GM23338 (cell line): ENCODE data around the gene DPY19L3. TPM values are rescaled to one million over a fixed set of nuclear protein-coding genes. Genes with fewer than 3 reads are reported as not detected.

Experiments used
- ATAC-seq: fragments of 200-7000 bp; cut with Tn5 transposase; 3 replicates; pipeline ENCODE4 v1.9.1; 2020
- DNase-seq: peaks from one replicate; pipeline ENCODE4 v3.0.0-alpha.2; 2015; ENCODE audit warnings: low spot score
- H2AFZ ChIP-seq: fragments of 200-600 bp; sonication (generic); 2 replicates; pipeline ENCODE4 v1.8.0; 2016; ENCODE audit warnings: antibody characterized with exemption, mild to moderate bottlenecking, moderate library complexity
- H3F3A ChIP-seq: fragments of 200-600 bp; sonication (generic); replicated peaks from 2 replicates; pipeline ENCODE4 v1.8.0; 2017; ENCODE audit warnings: antibody characterized with exemption, mixed run types, low read depth
- H3K27ac ChIP-seq: fragments of 200-600 bp; sonication (generic); 2 replicates; pipeline ENCODE4 v1.6.1; 2016; ENCODE audit warnings: low read depth
- H3K27me3 ChIP-seq: fragments of 200-600 bp; sonication (generic); 2 replicates; pipeline ENCODE4 v1.8.0; 2016; ENCODE audit warnings: mild to moderate bottlenecking, mixed run types, moderate library complexity; ENCODE audit not compliant: insufficient read depth
- H3K36me3 ChIP-seq: fragments of 200-600 bp; sonication (generic); 2 replicates; pipeline ENCODE4 v1.8.0; 2016; ENCODE audit warnings: mild to moderate bottlenecking; ENCODE audit not compliant: insufficient read depth
- H3K4me1 ChIP-seq: fragments of 200-600 bp; sonication (generic); 2 replicates; pipeline ENCODE4 v1.8.0; 2016; ENCODE audit warnings: mild to moderate bottlenecking, moderate library complexity; ENCODE audit not compliant: insufficient read depth
- H3K4me2 ChIP-seq: fragments of 200-600 bp; sonication (generic); 2 replicates; pipeline ENCODE4 v1.7.1; 2017; ENCODE audit warnings: mixed run types
- H3K4me3 ChIP-seq: fragments of 200-600 bp; sonication (generic); 2 replicates; pipeline ENCODE4 v1.6.1; 2016; ENCODE audit warnings: mixed run types
- H3K79me2 ChIP-seq: fragments of 200-600 bp; sonication (generic); replicated peaks from 2 replicates; pipeline ENCODE4 v1.8.0; 2017; ENCODE audit warnings: mild to moderate bottlenecking; ENCODE audit not compliant: insufficient read depth
- H3K9me2 ChIP-seq: fragments of 200-600 bp; sonication (generic); 2 replicates; pipeline ENCODE4 v1.8.0; 2017; ENCODE audit not compliant: insufficient read depth
- H4K20me1 ChIP-seq: fragments of 200-600 bp; sonication (generic); replicated peaks from 2 replicates; pipeline ENCODE4 v1.8.0; 2017; ENCODE audit warnings: mild to moderate bottlenecking; ENCODE audit not compliant: insufficient read depth
- H3K27ac Mint-ChIP-seq: 2 replicates; pipeline ENCODE4 v1.8.0; 2020; ENCODE audit warnings: inconsistent platforms, mild to moderate bottlenecking, moderate library complexity, mixed read lengths
- H3K27me3 Mint-ChIP-seq: 3 replicates; pipeline ENCODE4 v1.8.0; 2022; ENCODE audit warnings: low read depth, mild to moderate bottlenecking, moderate library complexity, mixed read lengths, inconsistent platforms; ENCODE audit not compliant: insufficient read depth, poor library complexity
- H3K36me3 Mint-ChIP-seq: 3 replicates; pipeline ENCODE4 v1.8.0; 2021; ENCODE audit warnings: low read depth, mild to moderate bottlenecking, inconsistent platforms, moderate library complexity, mixed read lengths
- H3K4me1 Mint-ChIP-seq: 3 replicates; pipeline ENCODE4 v1.8.0; 2020; ENCODE audit warnings: mild to moderate bottlenecking, inconsistent platforms, mixed read lengths
- H3K4me3 Mint-ChIP-seq: 3 replicates; pipeline ENCODE4 v1.8.0; 2021; ENCODE audit warnings: moderate library complexity, mild to moderate bottlenecking, inconsistent platforms, mixed read lengths
- H3K9me3 Mint-ChIP-seq: 3 replicates; pipeline ENCODE4 v1.8.0; 2020; ENCODE audit warnings: moderate library complexity, mild to moderate bottlenecking, inconsistent platforms, mixed read lengths
- CREB1 ChIP-seq: fragments of 250-450 bp; sonication (Bioruptor Pico); IDR thresholded peaks from 2 replicates; pipeline ENCODE4 v1.5.0; 2020; ENCODE audit warnings: low read depth, mild to moderate bottlenecking, moderate library complexity
- CTCF ChIP-seq, 2 experiments: fragments of 200-600 bp in 1 of 2; sonication (generic) in 1 of 2; conservative IDR thresholded peaks; 2 replicates each; pipeline versions ENCODE4 v1.5.1 to v1.6.1; 2016 to 2017; ENCODE audit warnings: antibody characterized with exemption in 2 of 2, low read depth in 2 of 2, mild to moderate bottlenecking in 2 of 2, moderate library complexity in 1 of 2
- ETS1 ChIP-seq: IDR thresholded peaks from 2 replicates; pipeline ENCODE4 v1.6.1; 2016; ENCODE audit warnings: antibody characterized with exemption
- EZH2phosphoT487 ChIP-seq: fragments of 200-600 bp; sonication (generic); IDR thresholded peaks from one replicate; pipeline ENCODE4 v1.8.1; 2018; ENCODE audit warnings: antibody characterized with exemption; ENCODE audit not compliant: unreplicated experiment
- JUNB ChIP-seq: IDR thresholded peaks from one replicate; pipeline ENCODE4 v1.6.1; 2016; ENCODE audit warnings: antibody characterized with exemption; ENCODE audit not compliant: unreplicated experiment
- POLR2AphosphoS5 ChIP-seq: IDR thresholded peaks from 2 replicates; pipeline ENCODE4 v1.6.1; 2016; ENCODE audit warnings: antibody characterized with exemption, low read depth
- REST ChIP-seq: IDR thresholded peaks from one replicate; pipeline ENCODE4 v1.6.1; 2018; ENCODE audit warnings: antibody characterized with exemption; ENCODE audit not compliant: unreplicated experiment
- STAT1 ChIP-seq: IDR thresholded peaks from one replicate; pipeline ENCODE4 v1.6.1; 2016; ENCODE audit warnings: antibody characterized with exemption; ENCODE audit not compliant: unreplicated experiment
- ZNF114 ChIP-seq: fragments of 250-450 bp; sonication (Bioruptor Pico); IDR thresholded peaks from 2 replicates; pipeline ENCODE4 v1.5.0; 2020; ENCODE audit warnings: mild to moderate bottlenecking, moderate library complexity
- ZNF462 ChIP-seq: fragments of 250-450 bp; sonication (Bioruptor Pico); IDR thresholded peaks from 2 replicates; pipeline ENCODE4 v1.5.0; 2020; ENCODE audit warnings: mild to moderate bottlenecking, moderate library complexity
- polyA plus RNA-seq: library from polyadenylated mRNA; unstranded; fragments of >200 nt; fragmentation: Nextera tagmentation; extraction: Ambion mirVana; gene quantifications from 2 replicates; pipeline ENCODE4 v1.2.1, GENCODE V29; 2016
- total RNA-seq: library from RNA; depleted of rRNA; stranded (reverse); fragments of >200 nt; shearing (Covaris generic); gene quantifications from 2 replicates; pipeline ENCODE4 v1.2.3, GENCODE V29; 2014

Gene DPY19L3
- total and polyA plus RNA-seq, 2 experiments from 2014 or later, result 13.5 to 46.6 TPM

- H3K4me2 ChIP-seq, result no peak overlapping the region
- H3K27me3 ChIP-seq, result no peaks in the 10 kb centered on the region
- Mint-ChIP-seq H3K27ac (no peak overlapping the region), H3K4me3 (no peak overlapping the region), H3K9me3 (no peaks in the 10 kb centered on the region), H3K27me3 (peaks cover 3% of the 10 kb centered on the region), H3K36me3 (peaks cover 37% of the 10 kb centered on the region), H3K4me1 (peaks cover under 1% of the 10 kb centered on the region; the same call in 2 of the 3 replicates)
- H4K20me1 ChIP-seq, result no peaks in the 10 kb centered on the region; the same call in none of the 2 replicates
- peaks cover 10% of the 10 kb centered on the region; the same call in 1 of the 2 replicates for H3K79me2 ChIP-seq
- no peak overlapping the region for H3K27ac ChIP-seq
- H3F3A ChIP-seq, result no peaks in the 10 kb centered on the region
- H3K36me3 ChIP-seq, result peaks cover 6% of the 10 kb centered on the region
- ATAC-seq, result no peak
- no peak overlapping the region for H2AFZ ChIP-seq
- DNase-seq, result no peak
- H3K4me3 ChIP-seq, result no peak overlapping the region
- no peaks in the 10 kb centered on the region for H3K4me1 ChIP-seq
- H3K9me2 ChIP-seq, result no peaks in the 10 kb centered on the region
- TF ChIP-seq CREB1 (CRISPR knock-in tag) (no peak), JUNB (no peak), POLR2AphosphoS5 (no peak), STAT1 (no peak), REST (no peak), CTCF (conservative IDR thresholded peaks at IDR 0.05; ENCODE audit: low read depth in 2 of 2) (no peak), ETS1 (no peak), EZH2phosphoT487 (no peak), ZNF462 (CRISPR knock-in tag) (no peak), ZNF114 (no peak)
Measured at GRCh38 chr19:32421589-32422361, 16.2 kb downstream of the DPY19L3 start.
